ENCODE data around the gene SLC2A5. TPM values are rescaled to one million over a fixed set of nuclear protein-coding genes. Genes with fewer than 3 reads are reported as not detected.
"Not testable (repeated sequence)": the region's sequence is repeated elsewhere in the genome, so short reads cannot be mapped to it uniquely, and the experiment has no call there.

Gene SLC2A5
- total RNA-seq, 1 donor from 2014 or later = not detected

GRCh38 chr1:9009438-9010370 lies 59.7 kb downstream of the SLC2A5 start:
- DNase-seq (ENCODE audit: low read depth, low spot score) = no peak

DNA sequence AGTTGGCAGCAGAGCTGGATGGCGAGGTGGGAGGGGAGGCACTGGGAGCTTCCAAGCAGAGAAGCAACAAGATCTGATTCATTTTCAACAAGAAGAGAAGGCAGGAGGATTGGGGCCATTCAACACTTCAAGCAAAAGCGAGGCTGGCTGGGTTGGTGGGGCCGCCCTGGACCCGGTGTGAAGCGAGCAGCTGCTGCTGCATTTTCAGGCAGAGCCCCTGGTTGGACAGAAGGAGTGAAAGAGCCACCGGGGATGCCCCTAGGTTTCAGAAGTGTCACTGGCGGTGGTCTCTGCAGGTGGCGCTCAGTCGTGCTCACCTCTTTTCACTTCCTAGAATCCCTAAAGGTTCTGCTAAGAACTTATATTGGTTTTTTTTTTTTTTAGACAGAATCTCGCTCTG lies 61.2 kb downstream of the SLC2A5 start:
- DNase-seq (ENCODE audit: low read depth, low spot score) = no peak

- DNase-seq (ENCODE audit: low read depth, low spot score) = no peak
Measured at GRCh38 chr1:9006956-9007615, 62.3 kb downstream of the SLC2A5 start.

- no peak for DNase-seq (ENCODE audit: low read depth, low spot score)
Measured at GRCh38 chr1:9005395-9005708, 64.1 kb downstream of the SLC2A5 start.

GRCh38 chr1:9004700-9005394 lies 64.6 kb downstream of the SLC2A5 start:
- peak; percentile 46 for DNase-seq (ENCODE audit: low read depth, low spot score)

GRCh38 chr1:9004031-9004699 lies 65.3 kb downstream of the SLC2A5 start:
- no peak for DNase-seq (ENCODE audit: low read depth, low spot score)

- DNase-seq (ENCODE audit: low read depth, low spot score) = not testable (repeated sequence)
Measured at GRCh38 chr1:9002215-9002560, 67.2 kb downstream of the SLC2A5 start.

DNA sequence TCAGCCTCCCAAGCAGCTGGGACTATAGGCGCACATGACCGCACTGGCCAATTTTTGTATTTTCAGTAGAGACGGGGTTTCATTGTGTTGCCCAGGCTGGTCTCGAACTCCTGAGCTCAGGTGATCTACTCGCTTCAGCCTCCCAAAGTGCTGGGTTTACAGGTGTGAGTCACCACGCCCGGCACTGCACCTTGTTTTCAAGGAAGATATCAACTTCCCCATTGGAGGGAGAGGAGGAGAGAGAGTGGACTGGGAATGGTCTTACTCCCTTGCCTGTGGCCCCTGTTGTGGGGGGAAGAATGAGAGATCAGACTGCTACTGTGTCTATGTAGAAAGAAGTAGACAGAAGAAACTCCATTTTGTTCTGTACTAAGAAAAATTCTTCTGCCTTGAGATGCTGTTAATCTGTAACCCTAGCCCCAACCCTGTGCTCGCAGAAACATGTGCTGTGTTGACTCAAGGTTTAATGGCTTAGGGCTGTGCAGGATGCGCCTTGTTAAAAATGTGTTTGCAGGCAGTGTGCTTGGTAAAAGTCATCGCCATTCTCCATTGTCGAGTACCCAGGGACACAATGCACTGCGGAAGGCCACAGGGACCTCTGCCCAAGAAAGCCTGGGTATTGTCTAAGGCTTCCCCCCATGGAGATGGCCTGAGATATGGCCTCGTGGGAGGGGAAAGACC lies 67.8 kb downstream of the SLC2A5 start:
- not testable (repeated sequence) for DNase-seq (ENCODE audit: low read depth, low spot score)

DNA sequence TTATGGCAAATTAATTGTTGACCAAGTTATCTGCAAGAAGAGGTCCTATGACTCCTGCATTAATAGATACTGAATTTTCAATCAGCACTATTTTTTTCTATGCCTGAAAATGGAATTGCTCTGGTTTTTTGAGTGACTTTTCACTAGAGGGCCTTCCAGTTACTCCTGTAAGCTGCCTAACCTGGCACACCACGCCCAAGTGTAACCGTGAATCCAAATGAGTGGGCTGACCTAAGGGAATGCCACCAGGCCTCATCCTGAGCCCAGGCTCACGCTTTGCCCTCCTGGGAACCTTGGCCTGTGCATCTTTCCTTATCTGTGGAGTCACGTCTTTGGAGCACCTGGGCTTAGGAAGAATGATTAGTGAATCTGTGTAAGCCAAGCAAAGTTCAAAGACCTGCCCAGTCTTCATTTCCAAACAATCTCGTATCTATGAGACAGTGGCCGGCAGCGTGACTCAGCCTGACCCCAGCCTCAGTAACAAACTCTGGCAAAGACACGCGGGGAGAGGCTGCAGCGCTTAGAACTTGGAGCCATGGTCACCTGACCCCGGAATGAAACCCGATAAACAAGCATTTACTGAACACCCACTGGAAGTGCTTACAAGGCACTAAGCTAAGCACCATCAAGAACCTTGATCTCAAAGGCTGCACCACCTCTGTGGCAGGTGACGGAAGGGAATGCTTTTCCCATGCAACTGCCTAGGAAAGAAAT lies 75.3 kb downstream of the SLC2A5 start:
- DNase-seq (ENCODE audit: low read depth, low spot score) = not testable (repeated sequence)

GRCh38 chr1:8992936-8993687 lies 76.3 kb downstream of the SLC2A5 start:
- no peak for DNase-seq (ENCODE audit: low read depth, low spot score)

- DNase-seq (ENCODE audit: low read depth, low spot score) = no peak
Measured at GRCh38 chr1:8989821-8990220, 79.6 kb downstream of the SLC2A5 start.

GRCh38 chr1:8989061-8989460 lies 80.4 kb downstream of the SLC2A5 start:
- DNase-seq (ENCODE audit: low read depth, low spot score) = no peak

DNA sequence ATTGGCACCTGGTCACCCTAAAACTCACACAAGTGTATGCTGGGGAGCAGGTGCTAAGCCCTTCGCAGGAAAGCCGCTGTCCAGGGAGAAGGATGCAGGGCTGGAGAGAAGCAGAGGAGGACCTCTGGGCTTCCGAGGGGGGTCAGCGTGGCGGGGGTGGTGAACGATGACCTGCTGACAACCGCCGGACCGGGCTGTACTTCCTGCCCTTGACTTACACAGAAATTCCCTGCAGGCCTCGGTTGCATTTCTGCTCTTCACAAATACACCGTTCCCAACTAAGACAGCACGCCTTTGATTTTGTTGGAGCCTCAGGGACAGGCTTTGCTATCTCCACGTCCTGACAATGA lies 80.8 kb downstream of the SLC2A5 start:
- no peak for DNase-seq (ENCODE audit: low read depth, low spot score)

GRCh38 chr1:8987881-8988617 lies 81.4 kb downstream of the SLC2A5 start:
- no peak for DNase-seq (ENCODE audit: low read depth, low spot score)

GRCh38 chr1:8986814-8987190 lies 82.6 kb downstream of the SLC2A5 start:
- DNase-seq (ENCODE audit: low read depth, low spot score) = no peak

DNA sequence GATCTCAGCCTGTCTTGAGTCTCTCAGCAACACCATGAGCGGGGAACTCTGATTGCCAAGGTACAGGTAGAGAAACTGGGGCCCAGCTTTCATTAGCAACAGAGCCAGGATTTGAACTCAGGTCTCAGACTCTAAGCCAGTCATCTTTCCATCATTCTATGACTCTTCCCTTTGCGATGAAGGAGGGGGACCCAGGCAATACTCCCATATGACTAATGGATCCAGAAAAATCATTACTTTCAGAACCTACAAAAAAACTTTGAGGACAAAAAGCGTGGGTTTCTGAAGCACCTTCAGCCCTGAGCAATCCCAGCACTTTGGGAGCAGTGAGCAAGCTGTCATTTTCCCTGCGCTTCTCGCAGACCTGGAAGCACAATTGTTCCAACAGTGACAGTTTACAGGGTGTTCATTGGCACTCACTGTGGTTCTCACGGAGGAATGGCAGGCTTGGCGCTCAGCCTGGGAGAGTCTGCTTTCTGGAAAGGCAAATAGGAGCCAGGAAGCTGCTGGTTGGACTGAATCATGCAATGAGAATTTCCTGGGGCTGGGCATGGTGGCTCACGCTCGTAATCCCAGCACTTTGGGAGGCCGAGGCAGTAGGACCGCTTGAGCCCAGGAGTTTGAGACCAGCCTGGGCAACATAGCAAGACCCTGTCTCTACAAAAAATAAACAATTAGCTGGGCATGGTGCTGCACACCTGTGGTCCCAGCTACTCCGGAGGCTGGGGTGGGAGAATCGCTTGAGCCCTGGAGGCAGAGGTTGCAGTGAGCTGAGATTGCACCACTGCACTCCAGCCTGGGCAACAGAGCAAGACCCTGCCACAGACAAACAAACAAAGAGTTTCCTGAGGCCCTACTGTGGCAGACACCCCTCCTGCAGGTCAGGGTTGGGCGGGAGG lies 83.3 kb downstream of the SLC2A5 start:
- peak; percentile 94 for DNase-seq (ENCODE audit: low read depth, low spot score)
